IMR-90 (cell line): ENCODE data around the gene RHOT1.

Source experiments
- BHLHE40 ChIP-seq: fragments of 150-350 bp; IDR thresholded peaks from 2 replicates; pipeline ENCODE4 v1.6.1; 2016; ENCODE audit warnings: mild to moderate bottlenecking, low read depth, low read length
- CEBPB ChIP-seq: IDR thresholded peaks from 2 replicates; pipeline ENCODE4 v1.6.1; 2012; ENCODE audit warnings: low read depth, low read length, improper control_type of control experiment
- CTCF ChIP-seq: conservative IDR thresholded peaks from 2 replicates; pipeline ENCODE4 v1.5.1; 2012; ENCODE audit warnings: mild to moderate bottlenecking, low read depth, low read length, improper control_type of control experiment
- ELK1 ChIP-seq: fragments of 150-350 bp; IDR thresholded peaks from 2 replicates; pipeline ENCODE4 v1.6.1; 2016; ENCODE audit warnings: low read depth, mild to moderate bottlenecking, low read length, moderate library complexity, borderline replicate concordance
- FOS ChIP-seq: fragments of 150-350 bp; IDR thresholded peaks from 2 replicates; pipeline ENCODE4 v1.6.1; 2016; ENCODE audit warnings: low read depth, low read length
- MAFK ChIP-seq: IDR thresholded peaks from 2 replicates; pipeline ENCODE4 v1.6.1; 2012; ENCODE audit warnings: low read depth, low read length, improper control_type of control experiment
- MAZ ChIP-seq: IDR thresholded peaks from 2 replicates; pipeline ENCODE4 v1.6.1; 2012; ENCODE audit warnings: low read depth, mild to moderate bottlenecking, low read length, improper control_type of control experiment, moderate library complexity, borderline replicate concordance
- POLR2A ChIP-seq: IDR thresholded peaks from 2 replicates; pipeline ENCODE4 v1.6.1; 2012; ENCODE audit warnings: mild to moderate bottlenecking, low read depth, low read length
- RAD21 ChIP-seq: IDR thresholded peaks from 2 replicates; pipeline ENCODE4 v1.6.1; 2012; ENCODE audit warnings: low read length, improper control_type of control experiment
- RCOR1 ChIP-seq: IDR thresholded peaks from 2 replicates; pipeline ENCODE4 v1.6.1; 2012; ENCODE audit warnings: mild to moderate bottlenecking, low read length, improper control_type of control experiment; ENCODE audit not compliant: insufficient replicate concordance
- RFX5 ChIP-seq: IDR thresholded peaks from 2 replicates; pipeline ENCODE4 v1.8.0; 2012; ENCODE audit warnings: low read depth, mild to moderate bottlenecking, low read length, moderate library complexity
- SMC3 ChIP-seq: fragments of 150-350 bp; IDR thresholded peaks from 2 replicates; pipeline ENCODE4 v1.6.1; 2016; ENCODE audit warnings: low read depth, mild to moderate bottlenecking, antibody characterized with exemption, low read length, moderate library complexity
- USF2 ChIP-seq: fragments of 150-350 bp; IDR thresholded peaks from 2 replicates; pipeline ENCODE4 v1.6.1; 2017; ENCODE audit warnings: mild to moderate bottlenecking, antibody characterized with exemption, low read length, low read depth

- TF ChIP-seq CTCF (no peak), POLR2A (no peak), RFX5 (no peak), SMC3 (no peak), MAFK (no peak), BHLHE40 (no peak), RAD21 (no peak), RCOR1 (no peak), CEBPB (no peak), ELK1 (no peak), USF2 (no peak), MAZ (no peak), FOS (no peak)
Observed at GRCh38 chr17:32235588-32235987, 93.3 kb downstream of the RHOT1 start.
